ENCODE measurements around the gene BLMH.

DNA sequence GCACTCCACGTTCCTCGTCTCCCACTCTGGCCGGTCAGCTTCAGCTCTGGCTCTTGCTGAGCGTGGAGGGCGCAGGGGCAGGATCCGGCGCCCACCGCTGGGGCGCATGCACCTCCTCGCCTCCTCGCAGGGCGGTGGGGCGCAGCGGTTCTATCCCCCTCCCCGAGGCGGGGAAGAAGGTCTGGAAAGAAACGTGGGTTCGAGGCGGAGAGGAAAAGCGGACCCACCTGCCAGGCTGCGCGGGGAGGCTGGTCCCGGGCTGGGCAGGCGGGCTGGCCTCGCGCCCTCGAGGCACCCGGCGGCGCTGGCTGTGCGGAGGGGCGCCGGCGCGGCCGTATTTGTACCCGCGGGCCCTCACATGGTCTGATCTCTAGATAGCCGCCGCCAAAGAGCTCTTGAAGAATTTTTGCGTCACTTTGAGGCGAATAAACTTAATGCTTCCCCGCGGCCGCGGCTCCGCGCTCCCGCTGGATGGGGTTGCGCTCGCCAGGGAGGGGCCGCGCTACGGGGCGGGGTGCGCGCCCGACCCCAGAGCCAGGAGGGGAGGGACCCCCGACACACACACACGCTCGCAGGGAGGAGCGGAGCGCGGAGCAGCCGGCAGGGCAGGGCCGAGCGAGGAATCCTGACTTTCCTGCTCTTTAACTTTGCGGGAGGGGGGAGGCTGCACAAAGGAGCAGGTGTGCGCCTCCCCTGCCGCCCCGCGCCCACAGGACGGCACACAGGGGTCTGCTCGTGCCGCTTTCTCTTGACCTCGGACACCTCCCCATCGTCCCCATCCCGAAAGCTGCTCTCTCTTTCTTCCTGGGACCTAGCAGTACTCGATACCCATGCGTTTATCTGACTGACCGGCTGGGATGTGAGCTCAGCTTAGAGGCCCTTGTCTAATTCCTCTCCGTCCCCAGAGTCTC lies 56.1 kb downstream of the BLMH start, which contains the start of gene SLC6A4:
- TF ChIP-seq, protein P1, sequence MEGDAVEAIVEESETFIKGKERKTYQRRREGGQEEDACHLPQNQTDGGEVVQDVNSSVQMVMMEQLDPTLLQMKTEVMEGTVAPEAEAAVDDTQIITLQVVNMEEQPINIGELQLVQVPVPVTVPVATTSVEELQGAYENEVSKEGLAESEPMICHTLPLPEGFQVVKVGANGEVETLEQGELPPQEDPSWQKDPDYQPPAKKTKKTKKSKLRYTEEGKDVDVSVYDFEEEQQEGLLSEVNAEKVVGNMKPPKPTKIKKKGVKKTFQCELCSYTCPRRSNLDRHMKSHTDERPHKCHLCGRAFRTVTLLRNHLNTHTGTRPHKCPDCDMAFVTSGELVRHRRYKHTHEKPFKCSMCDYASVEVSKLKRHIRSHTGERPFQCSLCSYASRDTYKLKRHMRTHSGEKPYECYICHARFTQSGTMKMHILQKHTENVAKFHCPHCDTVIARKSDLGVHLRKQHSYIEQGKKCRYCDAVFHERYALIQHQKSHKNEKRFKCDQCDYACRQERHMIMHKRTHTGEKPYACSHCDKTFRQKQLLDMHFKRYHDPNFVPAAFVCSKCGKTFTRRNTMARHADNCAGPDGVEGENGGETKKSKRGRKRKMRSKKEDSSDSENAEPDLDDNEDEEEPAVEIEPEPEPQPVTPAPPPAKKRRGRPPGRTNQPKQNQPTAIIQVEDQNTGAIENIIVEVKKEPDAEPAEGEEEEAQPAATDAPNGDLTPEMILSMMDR (IDR thresholded peaks at IDR 0.05): no peak
- TF ChIP-seq POLR2A (IDR thresholded peaks at IDR 0.05) (no peak), POLR2AphosphoS5 (IDR thresholded peaks at IDR 0.05) (no peak)

Data from suprapubic skin (tissue), 4 donors.